Measurements from ENCODE around the gene OR5K4.

The OR5K4 gene

DNA sequence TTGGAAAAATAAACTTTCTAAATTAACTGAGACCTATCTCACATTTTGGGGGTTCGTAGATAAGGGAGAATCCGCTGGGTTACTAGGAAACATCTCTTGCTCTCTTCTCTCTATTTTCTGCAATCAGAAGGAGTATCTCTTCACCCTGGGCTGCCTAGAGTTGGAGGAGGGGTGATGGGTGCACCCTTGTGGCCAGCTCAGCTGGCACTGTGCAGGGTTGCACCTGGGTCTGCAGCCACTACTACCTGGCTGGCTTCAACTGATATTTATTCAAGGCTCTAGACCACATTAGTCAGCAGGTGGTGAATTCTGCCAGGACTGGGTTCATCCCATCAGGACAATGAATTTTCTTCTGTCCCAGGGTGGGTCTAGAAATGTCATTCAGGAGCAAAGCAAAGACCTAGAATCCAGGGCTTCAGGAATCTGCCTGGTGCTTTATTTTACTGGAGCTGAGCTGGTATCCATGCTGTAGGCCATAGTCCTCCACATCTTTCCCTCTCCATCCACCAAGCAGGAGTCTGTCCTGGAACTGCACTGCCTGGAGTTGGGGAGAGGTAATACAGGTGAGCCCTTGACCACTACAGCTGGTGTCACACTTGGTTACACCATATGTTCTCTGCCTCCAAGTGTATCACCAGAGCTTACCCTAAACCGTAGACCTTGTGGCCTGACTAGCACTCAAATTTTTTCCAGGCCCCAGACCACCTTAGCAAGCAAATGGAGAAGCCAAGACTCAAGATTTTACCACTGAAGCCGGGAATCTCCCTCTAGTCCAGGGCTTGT, 14.0 kb downstream of the OR5K4 start:
- H3K4me3 ChIP-seq (ENCODE audit: low read depth, low read length): no peak overlapping the region
- TF ChIP-seq, protein P1, sequence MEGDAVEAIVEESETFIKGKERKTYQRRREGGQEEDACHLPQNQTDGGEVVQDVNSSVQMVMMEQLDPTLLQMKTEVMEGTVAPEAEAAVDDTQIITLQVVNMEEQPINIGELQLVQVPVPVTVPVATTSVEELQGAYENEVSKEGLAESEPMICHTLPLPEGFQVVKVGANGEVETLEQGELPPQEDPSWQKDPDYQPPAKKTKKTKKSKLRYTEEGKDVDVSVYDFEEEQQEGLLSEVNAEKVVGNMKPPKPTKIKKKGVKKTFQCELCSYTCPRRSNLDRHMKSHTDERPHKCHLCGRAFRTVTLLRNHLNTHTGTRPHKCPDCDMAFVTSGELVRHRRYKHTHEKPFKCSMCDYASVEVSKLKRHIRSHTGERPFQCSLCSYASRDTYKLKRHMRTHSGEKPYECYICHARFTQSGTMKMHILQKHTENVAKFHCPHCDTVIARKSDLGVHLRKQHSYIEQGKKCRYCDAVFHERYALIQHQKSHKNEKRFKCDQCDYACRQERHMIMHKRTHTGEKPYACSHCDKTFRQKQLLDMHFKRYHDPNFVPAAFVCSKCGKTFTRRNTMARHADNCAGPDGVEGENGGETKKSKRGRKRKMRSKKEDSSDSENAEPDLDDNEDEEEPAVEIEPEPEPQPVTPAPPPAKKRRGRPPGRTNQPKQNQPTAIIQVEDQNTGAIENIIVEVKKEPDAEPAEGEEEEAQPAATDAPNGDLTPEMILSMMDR (conservative IDR thresholded peaks at IDR 0.05; ENCODE audit: low read depth, low read length): no peak
- DNase-seq (ENCODE audit: low read depth): no peak

DNA sequence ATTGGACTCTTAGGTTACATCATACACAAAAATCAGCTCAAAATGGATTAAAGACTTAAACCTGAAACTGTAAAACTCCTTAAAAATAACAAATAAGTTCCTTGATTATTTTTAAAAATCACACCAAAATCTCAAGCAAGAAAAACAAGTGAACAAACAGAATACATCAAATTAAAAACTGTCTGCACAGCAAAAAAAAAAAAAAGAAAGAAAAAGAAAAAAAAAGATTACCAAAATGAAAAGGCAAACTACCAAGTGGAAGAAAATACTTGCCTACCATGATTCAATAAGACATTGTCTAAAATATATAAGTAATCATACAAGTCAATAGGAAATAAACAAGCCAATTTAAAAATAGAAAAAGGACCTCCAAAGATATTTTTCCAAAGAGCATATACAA, 17.5 kb downstream of the OR5K4 start:
- no peak overlapping the region for H3K4me3 ChIP-seq (ENCODE audit: low read depth, low read length)
- TF ChIP-seq, protein P1 (conservative IDR thresholded peaks at IDR 0.05; ENCODE audit: low read depth, low read length): no peak
- DNase-seq (ENCODE audit: low read depth): no peak

DNA sequence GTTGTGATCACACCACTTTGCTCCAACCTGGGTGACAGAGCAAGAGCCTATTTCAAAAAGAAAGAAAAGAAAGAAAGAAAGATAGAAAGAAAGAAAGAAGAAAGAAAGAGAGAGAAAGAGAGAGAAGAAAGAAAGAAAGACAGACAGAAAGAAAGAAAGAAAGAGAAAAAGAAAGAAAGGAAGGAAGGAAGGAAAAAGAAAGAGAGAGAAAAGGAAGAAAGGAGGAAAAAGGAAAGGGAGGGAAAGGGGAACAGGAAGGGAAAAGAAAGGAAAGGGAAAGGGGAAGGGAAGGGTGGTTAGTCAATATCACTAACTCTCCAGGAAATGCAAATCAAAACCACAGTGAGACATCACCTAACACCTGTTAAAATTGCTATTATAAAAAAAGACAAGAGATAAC, 18.2 kb downstream of the OR5K4 start:
- H3K4me3 ChIP-seq (ENCODE audit: low read depth, low read length): no peak overlapping the region
- TF ChIP-seq, protein P1 (conservative IDR thresholded peaks at IDR 0.05; ENCODE audit: low read depth, low read length): no peak
- DNase-seq (ENCODE audit: low read depth): no peak

DNA sequence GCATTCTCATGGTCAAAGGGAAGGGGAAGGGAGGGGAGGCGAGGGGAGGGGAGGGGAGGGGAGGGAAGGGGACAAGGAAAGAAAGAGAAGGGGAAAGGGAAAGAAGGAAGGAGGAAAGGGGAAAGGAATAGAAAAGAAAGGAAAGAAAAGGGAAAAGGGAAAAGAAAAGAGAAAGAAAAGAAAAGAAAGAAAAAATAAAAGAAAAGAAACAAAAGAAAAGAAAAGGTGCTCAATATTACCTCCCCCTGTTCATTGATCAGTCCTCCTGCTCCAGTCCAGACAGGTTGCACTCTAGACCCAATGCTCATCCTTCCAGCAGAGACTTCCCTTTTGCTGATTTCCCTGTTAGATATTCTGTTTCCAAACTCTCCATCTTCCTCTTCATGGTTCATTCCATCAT, 18.8 kb downstream of the OR5K4 start:
- no peak for DNase-seq (ENCODE audit: low read depth)
- no peak overlapping the region for H3K4me3 ChIP-seq (ENCODE audit: low read depth, low read length)
- TF ChIP-seq, protein P1 (conservative IDR thresholded peaks at IDR 0.05; ENCODE audit: low read depth, low read length): no peak

DNA sequence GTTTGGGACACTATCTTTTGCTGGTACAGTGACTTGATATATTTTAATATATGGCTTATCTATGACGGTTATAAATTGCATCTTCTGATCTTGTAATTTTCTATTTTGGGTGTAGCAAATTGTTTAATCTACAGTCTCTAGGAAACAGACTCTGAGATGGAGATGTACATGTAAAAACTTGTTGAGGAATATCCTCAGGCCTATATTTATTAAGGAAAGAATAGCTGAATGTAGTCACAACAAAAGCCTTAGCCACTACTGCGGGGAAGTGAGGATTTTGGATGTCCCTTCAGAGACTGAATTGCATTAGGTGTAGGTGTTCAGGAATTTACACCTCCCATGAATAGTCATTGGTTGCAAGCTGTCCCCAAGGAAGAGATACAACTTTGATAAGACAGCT, 23.0 kb downstream of the OR5K4 start:
- no peak for DNase-seq (ENCODE audit: low read depth)
- TF ChIP-seq, protein P1 (conservative IDR thresholded peaks at IDR 0.05; ENCODE audit: low read depth, low read length): no peak
- no peak overlapping the region for H3K4me3 ChIP-seq (ENCODE audit: low read depth, low read length)

DNA sequence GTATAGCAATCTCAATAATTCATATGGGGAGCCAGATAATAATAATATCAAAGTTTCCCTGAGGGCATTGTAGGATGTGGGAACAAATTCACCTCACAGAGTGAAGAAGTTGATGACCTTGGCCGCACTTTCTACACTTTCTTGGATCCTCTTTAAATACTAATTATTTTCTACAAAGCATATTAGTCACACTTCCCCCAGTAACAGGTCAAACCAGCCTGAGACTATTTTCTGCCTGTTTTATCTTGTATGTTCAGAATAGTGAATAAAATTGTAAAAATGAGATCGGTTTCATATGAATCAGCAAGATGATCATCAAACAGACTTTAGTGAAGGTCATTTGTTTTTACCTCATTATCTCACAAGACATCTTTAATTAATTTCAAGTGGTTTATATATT, 34.5 kb downstream of the OR5K4 start:
- DNase-seq (ENCODE audit: low read depth): no peak
- H3K4me3 ChIP-seq (ENCODE audit: low read depth, low read length): no peak overlapping the region
- TF ChIP-seq, protein P1 (conservative IDR thresholded peaks at IDR 0.05; ENCODE audit: low read depth, low read length): no peak

DNA sequence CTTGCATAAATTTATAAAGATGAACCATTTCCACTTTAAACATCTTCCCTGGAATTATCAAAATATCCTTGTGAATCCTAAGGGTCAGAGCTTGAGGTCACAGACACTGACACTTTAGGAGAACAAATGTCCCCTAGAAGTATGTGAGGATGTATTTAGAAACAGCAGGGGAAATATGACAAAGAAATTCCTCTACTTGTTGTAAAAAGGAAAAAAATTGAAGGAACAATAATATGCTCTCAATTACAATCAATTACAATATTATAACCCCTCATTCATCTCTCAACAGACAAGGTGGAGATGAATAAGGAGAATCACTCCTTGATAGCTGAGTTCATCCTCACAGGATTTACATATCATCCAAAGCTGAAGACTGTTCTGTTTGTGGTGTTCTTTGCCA, 36.7 kb downstream of the OR5K4 start, which contains the start of gene OR5K3:
Gene OR5K3, plus strand, starts transcription at position 301 of the 400 bp plus-strand sequence. Its CDS starts 0 bp downstream, at position 301.
- DNase-seq (ENCODE audit: low read depth): no peak
- TF ChIP-seq, protein P1 (conservative IDR thresholded peaks at IDR 0.05; ENCODE audit: low read depth, low read length): no peak
- no peak within 1 kb of the TSS for H3K4me3 ChIP-seq (ENCODE audit: low read depth, low read length)
